A549 treated with dexamethasone at 1 μM for 4 hours (cell line): ENCODE measurements around the gene FTMT. TPM values are rescaled to one million over a fixed set of nuclear protein-coding genes. Genes with fewer than 3 reads are reported as not detected.

Experiments used
- total RNA-seq: library from RNA; stranded (reverse); fragments of 200-300 nt; extraction: Qiagen RNA extraction; gene quantifications from 5 replicates; pipeline ENCODE4 v1.2.3, GENCODE V29; 2022

Gene FTMT
- total RNA-seq = not detected in 5 replicates

DNA sequence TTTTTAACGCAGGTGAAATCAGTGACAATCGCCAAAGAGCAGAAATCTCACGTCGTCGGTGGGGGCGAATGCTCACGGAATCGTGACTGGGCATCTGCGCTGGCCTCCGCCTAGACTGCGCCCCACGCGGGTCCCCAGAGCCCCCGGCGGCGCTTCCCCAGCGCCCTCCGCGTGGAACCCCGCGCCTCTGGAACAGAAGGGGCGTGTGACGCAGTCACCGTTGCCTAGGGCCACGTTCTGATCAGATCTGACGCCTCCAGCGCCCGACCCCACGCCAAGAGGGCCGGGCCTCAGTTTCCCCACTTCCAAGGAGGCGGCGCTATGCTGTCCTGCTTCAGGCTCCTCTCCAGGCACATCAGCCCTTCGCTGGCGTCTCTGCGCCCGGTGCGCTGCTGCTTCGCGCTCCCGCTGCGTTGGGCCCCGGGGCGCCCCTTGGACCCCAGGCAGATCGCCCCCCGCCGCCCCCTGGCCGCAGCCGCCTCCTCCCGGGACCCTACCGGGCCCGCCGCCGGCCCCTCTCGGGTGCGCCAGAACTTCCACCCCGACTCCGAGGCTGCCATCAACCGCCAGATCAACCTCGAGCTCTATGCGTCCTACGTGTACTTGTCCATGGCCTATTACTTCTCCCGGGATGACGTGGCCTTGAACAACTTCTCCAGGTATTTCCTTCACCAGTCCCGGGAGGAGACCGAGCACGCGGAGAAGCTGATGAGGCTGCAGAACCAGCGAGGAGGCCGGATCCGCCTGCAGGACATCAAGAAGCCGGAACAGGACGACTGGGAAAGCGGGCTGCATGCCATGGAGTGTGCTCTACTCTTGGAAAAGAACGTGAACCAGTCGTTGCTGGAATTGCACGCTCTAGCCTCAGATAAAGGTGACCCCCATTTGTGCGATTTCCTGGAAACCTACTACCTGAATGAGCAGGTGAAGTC, at the start of gene FTMT:
FTMT (plus strand) TSS at position 240 of the 932 bp plus-strand sequence; CDS start at position 322, 82 bp downstream.

Other genes with a start within 250 kb of the FTMT start
- 11.1 to 13.7 TPM (median 12.5 TPM) in 5 replicates for gene SRFBP1, start 110.1 kb downstream of the FTMT start, total RNA-seq
- 1.1 to 2.5 TPM (median 1.6 TPM) in 5 replicates for gene LOX, start 226.4 kb downstream of the FTMT start, total RNA-seq